Brain pericyte (primary cell): ENCODE measurements around the gene THSD7A.

Experiments used
- DNase-seq: peaks from one replicate; pipeline ENCODE4 v3.0.0-alpha.2; 2012; ENCODE audit warnings: low read depth, low spot score

THSD7A gene

DNA sequence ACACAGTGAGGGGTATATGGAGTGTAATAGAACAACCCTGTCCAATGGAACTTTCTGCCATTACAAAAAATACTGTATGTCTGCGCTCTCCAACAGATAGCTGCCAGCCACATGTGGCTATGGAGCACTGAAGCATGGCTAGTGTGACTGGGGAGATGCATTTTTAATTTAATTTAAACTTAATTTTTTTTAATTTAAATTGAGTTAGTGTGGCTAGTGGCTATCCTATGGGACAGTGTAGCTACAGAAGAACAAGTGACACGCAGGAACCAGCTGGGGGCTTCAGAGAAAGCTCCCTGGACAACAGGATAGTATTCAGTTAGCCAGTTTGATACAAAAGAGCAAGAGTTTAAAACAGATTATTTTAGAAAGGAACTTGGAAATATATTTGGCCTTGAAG lies 408.0 kb downstream of the THSD7A start:
- no peak for DNase-seq

GRCh38 chr7:11420049-11420448 lies 411.9 kb downstream of the THSD7A start:
- DNase-seq, result no peak

- no peak for DNase-seq
These were observed 415.1 kb downstream of the THSD7A start for GRCh38 chr7:11416641-11417458.

GRCh38 chr7:11415101-11415500 lies 416.9 kb downstream of the THSD7A start:
- no peak for DNase-seq

DNA sequence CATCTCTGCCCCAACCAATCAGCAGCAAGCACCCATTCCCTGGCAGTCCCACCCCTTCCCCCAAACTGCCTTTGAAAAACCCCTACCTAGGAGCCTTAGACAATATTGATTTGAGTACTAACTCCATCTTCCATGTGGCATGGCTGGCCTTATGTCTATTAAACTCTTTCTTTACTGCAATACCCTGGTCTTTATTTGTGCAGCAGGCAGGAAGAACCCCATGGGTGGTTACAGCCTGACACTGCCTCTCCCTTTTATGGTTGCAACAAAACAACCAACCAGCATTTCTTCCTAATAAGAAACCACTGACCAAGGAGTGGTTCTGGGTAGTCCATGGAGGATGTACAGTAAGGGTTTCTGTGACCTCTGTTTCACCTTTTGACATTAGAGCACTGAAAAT lies 418.1 kb downstream of the THSD7A start:
- DNase-seq, result no peak

DNA sequence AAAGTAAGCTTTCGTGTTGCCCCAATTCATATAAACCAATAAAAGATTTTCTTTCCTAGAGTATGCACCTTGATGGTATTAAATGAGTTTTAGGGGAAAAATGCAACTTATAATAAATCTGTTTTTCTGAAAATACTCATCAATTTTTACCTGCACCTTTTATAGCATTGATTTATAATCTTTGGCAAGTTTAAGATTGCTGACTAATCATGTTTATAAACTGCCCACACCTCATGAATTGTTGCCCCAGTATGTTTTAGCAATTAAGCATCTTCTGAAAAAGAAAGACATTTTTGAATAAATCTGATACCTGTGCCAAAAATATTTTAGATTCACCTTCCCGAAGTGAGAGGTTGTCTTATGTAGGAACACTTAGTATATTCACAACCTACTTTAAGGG lies 420.0 kb downstream of the THSD7A start:
- DNase-seq, result no peak

GRCh38 chr7:11410656-11411644 lies 421.0 kb downstream of the THSD7A start:
- DNase-seq, result no peak

GRCh38 chr7:11404355-11404754 lies 427.6 kb downstream of the THSD7A start:
- no peak for DNase-seq

- no peak for DNase-seq
These were observed 428.2 kb downstream of the THSD7A start for GRCh38 chr7:11403781-11404180.

GRCh38 chr7:11394438-11394837 lies 437.6 kb downstream of the THSD7A start:
- DNase-seq, result no peak

DNA sequence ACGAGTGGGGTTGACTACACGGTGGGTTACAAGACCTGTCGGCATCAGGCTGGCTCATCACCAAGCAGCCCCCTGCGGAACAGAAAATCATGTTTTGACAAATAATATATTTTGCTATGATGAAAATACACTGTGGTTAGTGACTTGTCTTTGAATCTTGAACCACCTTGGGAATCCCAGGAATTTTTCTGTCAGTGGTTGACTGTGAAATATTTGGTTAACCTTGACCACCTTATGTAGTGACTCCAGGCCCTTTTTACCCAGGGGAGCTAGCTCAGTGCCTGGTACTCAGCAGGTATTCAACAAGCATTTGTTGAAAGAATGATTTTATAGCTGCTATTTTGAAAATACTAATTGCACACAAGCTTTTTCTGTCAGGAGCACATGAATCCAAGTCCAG lies 452.4 kb downstream of the THSD7A start:
- DNase-seq, result no peak

DNA sequence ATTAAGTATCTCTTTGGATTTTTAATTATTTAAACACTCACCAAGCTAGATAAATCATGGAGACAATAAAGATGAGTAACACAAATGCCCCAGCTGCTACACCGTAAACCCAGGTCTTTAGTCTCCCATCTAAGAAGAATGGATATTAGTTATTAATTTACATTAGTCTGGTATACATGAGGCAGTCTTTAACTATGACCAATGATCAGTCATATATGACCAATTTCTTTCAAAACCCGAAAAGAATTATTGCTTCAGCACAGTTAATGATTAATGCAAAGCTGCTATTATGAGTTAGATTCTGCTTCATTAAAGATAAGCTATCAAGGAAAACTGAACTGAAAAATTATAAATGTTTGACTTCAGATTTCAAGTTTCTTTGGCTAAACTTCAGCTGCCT lies 455.5 kb downstream of the THSD7A start:
- DNase-seq, result no peak

- no peak for DNase-seq
These were observed 457.4 kb downstream of the THSD7A start for GRCh38 chr7:11374629-11375028.

GRCh38 chr7:11373546-11374142 lies 458.4 kb downstream of the THSD7A start:
- no peak for DNase-seq

DNA sequence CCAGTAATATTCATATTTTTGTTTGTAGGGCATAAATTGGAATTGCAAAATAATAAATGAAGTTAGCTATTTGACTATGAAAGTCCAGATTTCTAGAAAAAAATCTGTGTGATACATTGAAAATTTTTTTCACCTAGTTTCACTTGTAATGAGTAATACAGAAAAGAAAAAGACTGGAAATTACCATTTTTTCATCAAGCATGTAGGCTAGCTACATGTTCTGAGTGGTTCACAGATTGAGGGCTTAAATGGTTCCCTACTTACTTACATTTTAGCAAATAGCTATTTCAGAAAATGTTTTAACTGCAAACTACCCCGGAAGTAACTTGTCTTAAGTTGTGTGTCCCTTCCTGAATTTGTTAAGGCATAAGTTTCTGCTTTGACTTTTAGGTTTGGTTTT lies 462.3 kb downstream of the THSD7A start:
- no peak for DNase-seq

DNA sequence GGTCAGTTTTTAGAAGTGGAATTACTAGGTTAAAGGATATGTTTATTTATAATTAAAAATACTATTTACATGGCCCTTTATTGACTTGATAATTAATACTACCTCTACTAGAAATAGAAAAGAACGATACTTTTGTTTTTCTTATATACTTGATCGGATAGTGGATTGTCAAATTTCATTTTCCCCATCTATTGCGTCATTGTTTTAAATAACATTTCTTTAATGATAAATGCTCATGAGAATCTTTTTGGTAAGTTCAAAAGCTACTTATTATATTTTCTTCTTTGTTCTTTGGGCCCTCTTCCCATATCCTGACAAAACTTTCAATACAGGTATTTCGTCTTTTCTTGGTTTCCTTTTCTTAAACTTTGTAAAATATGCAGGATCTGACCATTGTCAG lies 465.9 kb downstream of the THSD7A start:
- no peak for DNase-seq

DNA sequence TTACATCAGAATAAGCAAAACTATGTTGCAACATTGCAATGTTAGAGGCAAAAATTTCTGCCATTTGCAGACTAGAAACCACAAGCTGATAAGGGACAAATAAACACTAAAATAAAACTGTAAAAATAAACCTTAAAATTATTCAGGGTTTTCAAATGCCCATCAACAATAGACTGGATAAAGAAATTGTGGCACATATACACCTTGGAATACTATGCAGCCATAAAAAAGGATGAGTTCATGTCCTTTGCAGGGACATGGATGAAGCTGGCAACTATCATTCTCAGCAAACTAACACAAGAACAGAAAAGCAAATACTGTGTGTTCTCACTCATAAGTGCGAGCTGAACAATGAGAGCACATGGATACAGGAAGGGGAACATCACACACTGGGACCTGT lies 473.4 kb downstream of the THSD7A start:
- DNase-seq, result no peak

- no peak for DNase-seq
These were observed 476.5 kb downstream of the THSD7A start for GRCh38 chr7:11355399-11356005.

GRCh38 chr7:11346302-11346701 lies 485.7 kb downstream of the THSD7A start:
- DNase-seq, result no peak

DNA sequence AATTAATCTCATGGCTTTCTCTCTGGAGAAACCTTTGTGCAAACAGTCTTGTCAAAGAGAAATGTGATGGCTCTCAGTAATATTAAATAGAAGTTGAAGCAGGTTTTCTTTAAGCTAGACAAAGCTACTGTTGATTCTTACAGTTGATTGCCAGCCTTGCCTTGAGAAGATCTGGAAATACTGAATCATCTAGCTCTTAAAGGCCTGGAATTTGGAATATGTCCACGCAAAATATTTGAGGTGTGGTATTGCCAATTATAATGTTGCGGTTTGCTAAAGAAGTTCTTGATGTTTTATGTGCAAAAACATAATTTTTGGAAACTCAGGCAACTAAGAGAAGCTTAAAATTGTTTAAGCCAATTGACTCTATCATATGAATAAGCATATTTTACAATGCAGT lies 486.4 kb downstream of the THSD7A start:
- no peak for DNase-seq

DNA sequence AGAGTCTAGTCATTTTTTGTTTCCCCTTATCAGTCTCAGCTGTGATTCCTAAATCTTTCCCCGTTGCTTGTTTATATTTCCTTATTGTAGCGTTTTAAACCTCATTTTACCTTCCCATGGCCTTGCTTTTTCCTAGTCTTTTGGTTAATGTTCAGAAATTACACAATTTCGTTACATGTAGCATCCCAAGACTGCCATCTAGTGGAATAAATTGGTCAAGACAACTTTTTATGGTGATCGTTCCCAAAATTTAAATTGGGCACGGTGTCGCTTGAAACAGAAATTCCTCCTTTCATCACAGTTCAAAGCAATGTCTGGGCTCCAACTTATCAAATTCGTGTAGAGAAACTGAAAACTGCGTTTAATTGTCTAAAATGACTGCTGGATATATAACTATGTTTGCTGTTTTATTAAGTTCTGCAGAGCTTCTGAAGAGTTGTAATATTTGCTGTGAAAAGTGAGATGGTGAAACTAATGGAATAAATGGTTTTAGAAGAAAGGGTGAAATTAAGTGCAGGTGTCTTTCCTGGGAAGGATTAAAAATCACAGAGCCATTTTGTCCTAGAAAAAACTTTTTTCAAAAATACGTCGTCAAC lies 488.1 kb downstream of the THSD7A start:
- no peak for DNase-seq
